GM23248 (cell line): ENCODE results near the gene CPED1.

Source experiments
- EZH2 ChIP-seq: fragments of 200-600 bp; sonication (generic); IDR thresholded peaks from 2 replicates; pipeline ENCODE4 v1.6.1; 2018; ENCODE audit warnings: antibody characterized with exemption, mild to moderate bottlenecking; ENCODE audit not compliant: insufficient read depth, poor library complexity, severe bottlenecking
- EZH2phosphoT487 ChIP-seq: fragments of 200-600 bp; sonication (generic); IDR thresholded peaks from 2 replicates; pipeline ENCODE4 v1.6.1; 2018; ENCODE audit warnings: antibody characterized with exemption, moderate library complexity, mild to moderate bottlenecking, low read depth; ENCODE audit not compliant: insufficient read depth

DNA sequence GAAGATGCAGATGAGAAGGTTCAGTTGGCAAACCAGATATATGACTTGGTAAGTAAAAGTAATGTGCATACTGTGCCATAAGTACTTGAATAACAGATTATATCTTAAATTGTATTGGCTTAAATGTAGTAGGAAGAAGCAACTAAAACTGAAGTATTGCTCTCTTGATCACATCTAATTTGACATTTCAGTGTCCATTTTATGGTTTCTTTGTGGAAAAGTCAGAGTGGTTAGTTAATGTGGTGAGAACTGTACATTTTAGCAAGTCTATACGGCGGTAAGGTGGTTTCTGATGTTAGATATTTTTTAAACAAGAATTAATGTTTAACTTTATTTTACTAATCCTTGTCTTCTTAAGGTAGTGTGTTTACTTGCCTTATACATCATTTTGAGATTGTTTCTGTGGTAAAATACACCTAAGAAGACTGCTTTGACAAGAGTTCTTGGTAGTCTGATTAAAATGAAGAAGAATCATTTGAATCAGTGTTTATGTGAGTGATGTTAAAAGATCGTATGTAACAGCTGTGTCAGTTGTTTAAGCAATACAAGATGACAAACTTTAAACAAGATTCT is 32.8 kb upstream of the CPED1 start:
- no peak for TF ChIP-seq EZH2
- TF ChIP-seq EZH2phosphoT487 = no peak
